Left lung (tissue), 10 donors: ENCODE data around the gene PKNOX2. TPM values are rescaled to one million over a fixed set of nuclear protein-coding genes. Genes with fewer than 3 reads are reported as not detected.

Experiments used
- ATAC-seq: fragments of 200-7000 bp; cut with Tn5 transposase; one replicate; pipeline ENCODE4 v1.9.1; 2020; ENCODE audit warnings: moderate library complexity
- DNase-seq, 4 donors: peaks; one replicate each; pipeline ENCODE4 v3.0.0-alpha.2; 2013 to 2020
- H3K27ac ChIP-seq, 2 donors: fragments of 200-600 bp; sonication (generic) in 1 of 2; one replicate each; pipeline versions ENCODE4 v1.5.0 to v1.8.0; 2020 to 2021
- H3K27me3 ChIP-seq, 2 donors: fragments of 200-600 bp; sonication (generic) in 1 of 2; one replicate each; pipeline versions ENCODE4 v1.5.0 to v1.8.0; 2020 to 2021
- H3K36me3 ChIP-seq, 2 donors: fragments of 200-600 bp; sonication (generic) in 1 of 2; one replicate each; pipeline versions ENCODE4 v1.5.0 to v1.8.0; 2020 to 2021
- H3K4me1 ChIP-seq, 2 donors: fragments of 200-600 bp; one replicate each; pipeline ENCODE4 v1.8.0; 2021
- H3K4me3 ChIP-seq, 2 donors: fragments of 200-600 bp; sonication (generic) in 1 of 2; one replicate each; pipeline versions ENCODE4 v1.5.0 to v1.8.0; 2020 to 2021; ENCODE audit warnings: mild to moderate bottlenecking in 1 of 2
- H3K9me3 ChIP-seq, 2 donors: fragments of 200-600 bp; sonication (generic) in 1 of 2; one replicate each; pipeline versions ENCODE4 v1.5.0 to v1.8.0; 2020 to 2021
- intact Hi-C, 2 donors: fragments of 100-400 bp; cut with DNase I; formaldehyde crosslinking; loops; one replicate each; pipeline versions ENCODE4 v1.11.2 to v1.14.2; 2022
- polyA plus RNA-seq, 6 donors: library from polyadenylated mRNA; unstranded; fragments of 120-200 nt; gene quantifications; one replicate each; pipeline ENCODE4 v1.2.1, GENCODE V29; 2013; ENCODE audit not compliant: insufficient read length in 6 of 6
- total RNA-seq, 2 donors: library from RNA; stranded (reverse); fragmentation: NEBNext Ultra II Directional; extraction: Animal tissue kit (Norgen Biotek cat#: 25700); gene quantifications; one replicate each; pipeline ENCODE4 v1.2.1, GENCODE V29; 2021
- TF ChIP-seq, protein P1 (sequence below), 2 donors: fragments of 200-600 bp; sonication (generic) in 1 of 2; IDR thresholded peaks; one replicate each; pipeline versions ENCODE4 v1.5.0 to v1.8.0; 2021; ENCODE audit warnings: antibody characterized with exemption in 2 of 2
- donor health status: DM: no; HTN: yes; CAD: no.
- donor health status: DM: no; HTN: no; CAD: no.

Gene PKNOX2
- total and polyA plus RNA-seq, 8 donors = 6.7 to 18.9 (median 16.7) TPM

DNA sequence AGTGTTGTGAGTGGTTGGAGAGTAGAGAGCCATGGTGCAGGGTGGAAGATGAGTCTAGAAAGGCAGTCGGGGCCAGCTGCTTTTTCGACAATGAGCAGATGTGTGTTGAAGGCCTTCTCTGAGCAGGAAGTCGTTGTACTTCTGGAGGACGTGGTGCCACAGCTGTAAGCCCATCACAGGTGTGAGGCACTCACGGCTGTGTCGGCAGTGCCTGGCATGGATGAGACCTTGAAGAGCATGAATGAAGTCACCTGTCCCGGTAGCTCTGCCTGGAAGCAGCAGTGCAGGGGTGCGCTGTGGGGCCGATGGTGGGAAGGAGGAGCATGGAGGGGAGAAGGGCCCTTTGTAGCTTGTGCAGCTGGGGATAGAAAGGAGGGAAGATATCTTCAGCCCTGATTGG lies 165.2 kb downstream of the PKNOX2 start:
- no peaks in the 10 kb centered on the region for H3K36me3 ChIP-seq
- intact Hi-C loops = no loop called here
- no peaks in the 10 kb centered on the region for H3K9me3 ChIP-seq
- no peak for ATAC-seq
- H3K27ac ChIP-seq = no peak overlapping the region
- H3K27me3 ChIP-seq = peaks cover 0 to 7% of the 10 kb centered on the region in 2 donors
- TF ChIP-seq, protein P1, sequence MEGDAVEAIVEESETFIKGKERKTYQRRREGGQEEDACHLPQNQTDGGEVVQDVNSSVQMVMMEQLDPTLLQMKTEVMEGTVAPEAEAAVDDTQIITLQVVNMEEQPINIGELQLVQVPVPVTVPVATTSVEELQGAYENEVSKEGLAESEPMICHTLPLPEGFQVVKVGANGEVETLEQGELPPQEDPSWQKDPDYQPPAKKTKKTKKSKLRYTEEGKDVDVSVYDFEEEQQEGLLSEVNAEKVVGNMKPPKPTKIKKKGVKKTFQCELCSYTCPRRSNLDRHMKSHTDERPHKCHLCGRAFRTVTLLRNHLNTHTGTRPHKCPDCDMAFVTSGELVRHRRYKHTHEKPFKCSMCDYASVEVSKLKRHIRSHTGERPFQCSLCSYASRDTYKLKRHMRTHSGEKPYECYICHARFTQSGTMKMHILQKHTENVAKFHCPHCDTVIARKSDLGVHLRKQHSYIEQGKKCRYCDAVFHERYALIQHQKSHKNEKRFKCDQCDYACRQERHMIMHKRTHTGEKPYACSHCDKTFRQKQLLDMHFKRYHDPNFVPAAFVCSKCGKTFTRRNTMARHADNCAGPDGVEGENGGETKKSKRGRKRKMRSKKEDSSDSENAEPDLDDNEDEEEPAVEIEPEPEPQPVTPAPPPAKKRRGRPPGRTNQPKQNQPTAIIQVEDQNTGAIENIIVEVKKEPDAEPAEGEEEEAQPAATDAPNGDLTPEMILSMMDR (IDR thresholded peaks at IDR 0.05) = no peak
- no peak for DNase-seq
- H3K4me1 ChIP-seq = no peaks in the 10 kb centered on the region
- H3K4me3 ChIP-seq = no peak overlapping the region

DNA sequence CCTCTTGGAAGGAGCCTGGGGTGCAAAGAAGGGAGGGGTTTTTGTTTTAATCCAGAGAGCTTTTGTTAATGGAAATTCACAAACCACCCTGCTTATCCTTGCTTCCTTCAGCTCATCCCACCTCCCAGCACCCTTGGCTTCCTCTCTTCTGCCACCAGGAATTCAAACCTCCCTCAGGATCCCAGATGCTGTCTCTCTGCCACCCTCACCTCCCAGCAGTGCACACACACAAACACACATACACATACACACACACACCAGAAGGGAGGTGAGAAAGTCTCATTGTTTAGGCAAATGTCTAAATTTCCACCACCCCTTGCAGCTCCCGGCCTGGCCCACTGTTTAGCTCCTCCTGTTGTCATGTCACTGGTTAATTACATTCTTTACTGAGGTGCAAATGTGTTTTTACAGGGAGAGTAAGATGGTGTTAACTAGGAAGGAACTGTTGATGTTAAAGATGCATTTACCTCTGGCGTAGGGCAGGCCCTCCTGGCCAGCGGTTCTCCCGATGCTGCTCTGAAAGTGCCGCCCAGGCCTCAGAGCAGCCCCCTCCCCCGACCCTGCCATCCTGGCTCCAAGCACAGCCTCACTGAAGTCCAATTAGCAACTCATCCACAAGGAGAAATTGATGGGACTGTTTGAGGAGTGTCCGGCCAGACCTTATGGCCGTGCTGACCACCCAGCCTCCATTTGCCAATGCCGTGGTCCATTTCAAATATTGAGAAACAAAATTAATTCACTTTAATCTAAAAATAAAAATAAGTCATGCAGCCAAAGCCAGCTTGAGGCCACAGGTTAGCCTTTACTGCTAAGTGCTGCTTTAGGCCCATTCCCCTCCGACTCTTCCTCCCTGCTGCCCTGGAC lies 166.1 kb downstream of the PKNOX2 start:
- H3K9me3 ChIP-seq = no peaks in the 10 kb centered on the region
- TF ChIP-seq, protein P1 (IDR thresholded peaks at IDR 0.05) = no peak
- DNase-seq (no peak), ATAC-seq (no peak)
- no peak overlapping the region for H3K4me3 ChIP-seq
- H3K4me1 ChIP-seq = no peaks in the 10 kb centered on the region
- peaks cover 0 to 7% of the 10 kb centered on the region in 2 donors for H3K27me3 ChIP-seq
- H3K27ac ChIP-seq = no peak overlapping the region
- intact Hi-C loops = no loop called here
- no peaks in the 10 kb centered on the region for H3K36me3 ChIP-seq

DNA sequence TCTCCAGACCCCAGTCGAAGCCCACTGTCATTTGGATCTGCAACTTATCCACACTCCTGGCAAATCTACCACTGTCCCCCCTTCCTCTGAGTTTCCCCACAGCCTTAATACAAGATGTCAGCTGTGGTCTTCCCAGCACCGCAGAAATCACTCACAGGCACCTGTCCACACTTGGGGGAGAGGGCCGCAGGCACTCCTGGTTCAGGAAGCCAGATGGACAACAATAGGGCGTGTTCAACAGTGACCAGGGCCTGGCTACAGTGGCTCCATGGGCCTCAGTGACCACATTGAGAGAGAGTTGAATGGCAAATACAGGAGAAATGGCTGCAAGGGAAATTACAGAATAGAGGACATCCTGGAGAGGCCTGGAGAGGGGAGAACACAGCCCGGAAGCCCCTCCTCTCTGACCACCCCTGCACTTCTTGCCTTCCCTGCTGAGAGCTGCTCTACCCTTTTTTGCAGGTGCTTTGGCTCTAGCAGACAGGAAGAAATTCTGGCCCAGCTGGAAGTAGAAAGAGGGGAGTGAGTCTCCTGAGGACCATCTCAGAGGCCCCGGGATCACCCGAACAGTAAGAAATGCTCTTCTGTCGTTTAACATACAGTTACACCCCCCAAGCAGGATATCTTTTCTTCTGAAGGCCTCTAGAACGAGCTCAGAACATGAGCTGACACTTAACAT lies 166.9 kb downstream of the PKNOX2 start:
- peaks cover 0 to 7% of the 10 kb centered on the region in 2 donors for H3K27me3 ChIP-seq
- H3K4me3 ChIP-seq = no peak overlapping the region
- H3K36me3 ChIP-seq = no peaks in the 10 kb centered on the region
- DNase-seq = no peak
- H3K4me1 ChIP-seq = no peaks in the 10 kb centered on the region
- intact Hi-C loops = no loop called here
- no peaks in the 10 kb centered on the region for H3K9me3 ChIP-seq
- H3K27ac ChIP-seq = no peak overlapping the region
- ATAC-seq = no peak
- TF ChIP-seq, protein P1 (IDR thresholded peaks at IDR 0.05) = no peak

DNA sequence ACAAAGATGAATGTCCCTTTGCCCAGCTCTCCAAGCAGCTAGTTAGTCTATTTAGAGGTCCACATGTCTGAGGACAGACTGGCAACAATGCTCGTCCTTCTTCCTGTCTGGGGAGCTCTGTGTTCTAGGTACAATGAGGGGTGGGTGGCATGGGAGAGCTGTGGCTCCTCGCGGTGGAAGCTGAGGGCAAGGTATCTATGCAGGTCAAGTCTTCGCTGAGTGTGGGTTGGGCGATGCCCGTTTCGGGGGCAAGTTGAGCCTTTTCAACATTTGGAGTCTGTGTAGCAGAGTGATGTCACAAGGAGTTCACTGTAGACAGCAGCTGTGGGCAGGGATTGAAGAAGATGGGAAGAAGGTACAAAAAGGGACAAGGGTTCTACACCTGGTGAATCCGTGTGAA lies 168.3 kb downstream of the PKNOX2 start:
- no peak for ATAC-seq
- Histone ChIP-seq H3K27me3 (peaks cover 0 to 7% of the 10 kb centered on the region in 2 donors), H3K4me1 (no peaks in the 10 kb centered on the region), H3K9me3 (no peaks in the 10 kb centered on the region), H3K4me3 (no peak overlapping the region), H3K36me3 (no peaks in the 10 kb centered on the region), H3K27ac (no peak overlapping the region)
- no peak for DNase-seq
- TF ChIP-seq, protein P1 (IDR thresholded peaks at IDR 0.05) = no peak
- intact Hi-C loops = no loop called here

DNA sequence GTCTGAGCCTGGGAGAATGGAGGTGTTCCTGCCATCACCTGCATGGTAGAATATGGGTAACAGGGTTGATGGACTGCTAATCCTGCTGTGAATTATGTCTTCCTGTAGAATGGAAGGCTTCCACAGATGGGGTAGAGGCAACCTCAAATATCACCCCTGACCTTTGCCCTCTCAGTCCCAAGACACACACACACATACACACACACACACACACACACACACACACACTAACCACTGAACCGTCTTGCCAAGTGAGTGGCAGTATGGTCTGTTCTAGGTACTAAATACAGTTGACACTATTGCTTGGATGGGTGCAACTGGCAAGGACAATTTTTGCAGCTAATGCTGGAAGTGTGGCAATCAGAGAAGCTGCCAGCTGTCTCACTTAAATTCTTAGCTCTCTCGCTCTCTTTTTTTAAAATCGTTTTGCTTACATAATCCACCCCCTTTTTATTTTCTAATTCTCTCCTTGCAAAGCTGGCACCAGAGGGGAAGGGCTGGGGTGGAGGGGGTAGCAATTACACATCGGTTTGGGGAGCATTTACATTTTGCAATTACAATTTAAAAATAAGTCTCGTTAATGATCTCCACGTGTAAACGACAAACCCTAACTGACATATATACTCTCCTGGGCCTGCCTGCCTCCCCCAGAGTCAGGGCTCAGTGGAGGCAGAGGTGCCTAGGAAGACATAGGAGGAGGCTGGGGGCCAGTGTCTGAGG lies 169.0 kb downstream of the PKNOX2 start:
- DNase-seq (no peak), ATAC-seq (no peak)
- Histone ChIP-seq H3K36me3 (no peaks in the 10 kb centered on the region), H3K27ac (no peak overlapping the region), H3K4me1 (peaks cover 0 to 4% of the 10 kb centered on the region in 2 donors), H3K9me3 (no peaks in the 10 kb centered on the region), H3K4me3 (no peak overlapping the region), H3K27me3 (peaks cover 0 to 7% of the 10 kb centered on the region in 2 donors)
- TF ChIP-seq, protein P1 (IDR thresholded peaks at IDR 0.05) = no peak
- intact Hi-C loops = no loop called here
